ENCODE measurements around the gene RIN3. TPM values are rescaled to one million over a fixed set of nuclear protein-coding genes. Genes with fewer than 3 reads are reported as not detected.
A peak's percentile ranks its signal among the peaks of the same experiment; 100 is the strongest.

Gene RIN3
- total and polyA plus RNA-seq, 10 of the 15 experiments (the other 5 are each of a cell fraction or from before 2014, with no cell fraction given): 0.91 to 23.3 (median 6.3) TPM

- TF ChIP-seq NKRF (conservative IDR thresholded peaks at IDR 0.05): no peak
- no peak for TF ChIP-seq RCOR1 (conservative IDR thresholded peaks at IDR 0.05; ENCODE audit: low read depth, low read length)
- no peak for TF ChIP-seq TCF7 (IDR thresholded peaks at IDR 0.05; ENCODE audit: borderline replicate concordance)
- no peak for TF ChIP-seq TBL1XR1 (IDR thresholded peaks at IDR 0.05; ENCODE audit: low read depth, low read length)
- no peak for TF ChIP-seq NFYA (IDR thresholded peaks at IDR 0.05; ENCODE audit: borderline replicate concordance, low read depth, low read length)
- peak; percentile 22 to 51; a peak in 1 of 4 replicates for TF ChIP-seq BHLHE40 (IDR thresholded peaks at IDR 0.05; ENCODE audit: borderline replicate concordance in 1 of 2, low read depth in 2 of 2, low read length in 1 of 2)
- TF ChIP-seq PAX5 (IDR thresholded peaks at IDR 0.05; ENCODE audit: borderline replicate concordance, low read depth, low read length): no peak
- TF ChIP-seq ZNF217 (IDR thresholded peaks at IDR 0.05): no peak
- TF ChIP-seq RAD21 (IDR thresholded peaks at IDR 0.05; ENCODE audit: insufficient read depth, low read depth, low read length): peak; percentile 97
- no peak for TF ChIP-seq CEBPB (IDR thresholded peaks at IDR 0.05; ENCODE audit: borderline replicate concordance in 1 of 2, low read depth in 2 of 2, low read length in 2 of 2)
- TF ChIP-seq SMC3 (IDR thresholded peaks at IDR 0.05; ENCODE audit: borderline replicate concordance, low read length): peak; percentile 82
- no peak for TF ChIP-seq ASH2L (IDR thresholded peaks at IDR 0.05; ENCODE audit: borderline replicate concordance, low read depth)
- no peak for TF ChIP-seq ZBTB4 (CRISPR knock-in tag; IDR thresholded peaks at IDR 0.05)
- TF ChIP-seq, protein P1, sequence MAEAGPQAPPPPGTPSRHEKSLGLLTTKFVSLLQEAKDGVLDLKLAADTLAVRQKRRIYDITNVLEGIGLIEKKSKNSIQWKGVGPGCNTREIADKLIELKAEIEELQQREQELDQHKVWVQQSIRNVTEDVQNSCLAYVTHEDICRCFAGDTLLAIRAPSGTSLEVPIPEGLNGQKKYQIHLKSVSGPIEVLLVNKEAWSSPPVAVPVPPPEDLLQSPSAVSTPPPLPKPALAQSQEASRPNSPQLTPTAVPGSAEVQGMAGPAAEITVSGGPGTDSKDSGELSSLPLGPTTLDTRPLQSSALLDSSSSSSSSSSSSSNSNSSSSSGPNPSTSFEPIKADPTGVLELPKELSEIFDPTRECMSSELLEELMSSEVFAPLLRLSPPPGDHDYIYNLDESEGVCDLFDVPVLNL (IDR thresholded peaks at IDR 0.05; ENCODE audit: low read depth, low read length): no peak
- no peak for TF ChIP-seq HDAC6 (IDR thresholded peaks at IDR 0.05; ENCODE audit: unreplicated experiment)
- TF ChIP-seq NR2C2 (IDR thresholded peaks at IDR 0.05; ENCODE audit: borderline replicate concordance, control insufficient read depth, insufficient read length, low read depth): no peak
- TF ChIP-seq POLR2A (IDR thresholded peaks at IDR 0.05; ENCODE audit: low read depth, low read length): no peak
- TF ChIP-seq ZZZ3 (IDR thresholded peaks at IDR 0.05; ENCODE audit: control insufficient read depth, insufficient read length, low read depth): no peak
- TF ChIP-seq LARP7 (IDR thresholded peaks at IDR 0.05): peak; percentile 61
- TF ChIP-seq CEBPZ (IDR thresholded peaks at IDR 0.05; ENCODE audit: low read depth, low read length): no peak
These were observed 167.4 kb downstream of the RIN3 start (continued) for GRCh38 chr14:92680781-92681650.
